SU-DHL-6 (cell line): ENCODE results near the gene HJURP.

Experiments used
- H2AFZ ChIP-seq: fragments of 200-600 bp; sonication (generic); 2 replicates; pipeline ENCODE4 v1.6.1; 2014; ENCODE audit warnings: low read depth, mild to moderate bottlenecking, moderate library complexity, mixed read lengths, antibody characterized with exemption, low read length; ENCODE audit not compliant: severe bottlenecking
- H3F3A ChIP-seq: fragments of 200-600 bp; shearing (Covaris generic); 2 replicates; pipeline ENCODE4 v1.6.0; 2016; ENCODE audit warnings: antibody characterized with exemption, mild to moderate bottlenecking; ENCODE audit not compliant: insufficient read depth
- H3K27ac ChIP-seq: fragments of 200-600 bp; sonication (generic); 2 replicates; pipeline ENCODE4 v1.5.1; 2016; ENCODE audit warnings: low read depth, mild to moderate bottlenecking, low read length, moderate library complexity, mixed read lengths
- H3K27me3 ChIP-seq: fragments of 200-600 bp; sonication (generic), shearing (Covaris generic); 2 replicates; pipeline ENCODE4 v1.6.0; 2014; ENCODE audit warnings: mild to moderate bottlenecking, low read length
- H3K36me3 ChIP-seq: fragments of 200-600 bp; sonication (generic); 2 replicates; pipeline ENCODE4 v1.6.1; 2014; ENCODE audit warnings: mild to moderate bottlenecking, low read length, mixed read lengths
- H3K4me2 ChIP-seq: fragments of 300-600, 200-600 bp; shearing (Covaris generic), sonication (generic); 2 replicates; pipeline ENCODE4 v1.6.0; 2014; ENCODE audit warnings: low read length, low read depth, mild to moderate bottlenecking; ENCODE audit not compliant: poor library complexity, severe bottlenecking
- H3K4me3 ChIP-seq: fragments of 200-600 bp; sonication (generic); 2 replicates; pipeline ENCODE4 v1.5.1; 2014; ENCODE audit warnings: antibody characterized with exemption, low read length, mild to moderate bottlenecking, mixed read lengths; ENCODE audit not compliant: insufficient read depth, poor library complexity, severe bottlenecking
- H3K79me2 ChIP-seq: fragments of 200-600 bp; sonication (generic); 2 replicates; pipeline ENCODE4 v1.6.1; 2014; ENCODE audit warnings: mild to moderate bottlenecking, low read length, moderate library complexity; ENCODE audit not compliant: insufficient read depth
- H3K9ac ChIP-seq: fragments of 200-600 bp; sonication (generic); 2 replicates; pipeline ENCODE4 v1.7.0; 2014; ENCODE audit warnings: mild to moderate bottlenecking, low read length
- H3K9me2 ChIP-seq: fragments of 200-600 bp; sonication (generic); replicated peaks from 2 replicates; pipeline ENCODE4 v1.6.1; 2014; ENCODE audit warnings: low read length; ENCODE audit not compliant: insufficient read depth
- H3K9me3 ChIP-seq: fragments of 200-600 bp; sonication (generic); 2 replicates; pipeline ENCODE4 v1.6.1; 2014; ENCODE audit warnings: low read length, mixed read lengths; ENCODE audit not compliant: insufficient read depth
- H4K20me1 ChIP-seq: fragments of 200-600 bp; sonication (generic); 2 replicates; pipeline ENCODE4 v1.6.1; 2014; ENCODE audit warnings: low read depth, mild to moderate bottlenecking, antibody characterized with exemption, low read length, moderate library complexity, mixed read lengths
- EZH2phosphoT487 ChIP-seq: fragments of 200-600 bp; sonication (generic), shearing (Covaris generic); conservative IDR thresholded peaks from 2 replicates; pipeline ENCODE4 v1.6.1; 2018; ENCODE audit warnings: mild to moderate bottlenecking, antibody characterized with exemption, low read length, moderate library complexity, mixed read lengths
- TF ChIP-seq, protein P1 (sequence below): fragments of 200-600 bp; sonication (generic); IDR thresholded peaks from one replicate; pipeline ENCODE4 v1.5.1; 2017; ENCODE audit warnings: antibody characterized with exemption, mild to moderate bottlenecking, low read length, moderate library complexity; ENCODE audit not compliant: insufficient read depth, poor library complexity, severe bottlenecking

The HJURP gene

DNA sequence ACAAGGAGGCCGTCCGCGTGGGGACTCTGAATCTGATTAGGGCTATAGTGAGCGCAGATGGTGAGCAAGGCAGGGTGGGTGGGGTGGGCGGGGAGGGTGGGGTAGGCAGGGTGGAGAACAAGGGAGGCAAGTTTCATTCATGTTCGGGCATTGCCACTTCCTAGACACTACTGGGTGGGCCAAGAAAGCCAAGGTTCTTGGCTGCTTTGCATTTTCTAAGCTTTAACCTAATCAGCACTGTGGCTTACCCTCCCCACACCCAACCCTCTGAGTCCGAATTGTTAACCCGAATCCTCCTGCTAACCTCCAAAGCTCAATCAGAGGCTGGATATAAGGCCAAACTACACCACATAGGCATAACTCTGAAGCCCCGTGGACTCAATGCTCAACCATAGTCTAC is 58.1 kb downstream of the HJURP start:
- no peak for TF ChIP-seq EZH2phosphoT487
- TF ChIP-seq, protein P1, sequence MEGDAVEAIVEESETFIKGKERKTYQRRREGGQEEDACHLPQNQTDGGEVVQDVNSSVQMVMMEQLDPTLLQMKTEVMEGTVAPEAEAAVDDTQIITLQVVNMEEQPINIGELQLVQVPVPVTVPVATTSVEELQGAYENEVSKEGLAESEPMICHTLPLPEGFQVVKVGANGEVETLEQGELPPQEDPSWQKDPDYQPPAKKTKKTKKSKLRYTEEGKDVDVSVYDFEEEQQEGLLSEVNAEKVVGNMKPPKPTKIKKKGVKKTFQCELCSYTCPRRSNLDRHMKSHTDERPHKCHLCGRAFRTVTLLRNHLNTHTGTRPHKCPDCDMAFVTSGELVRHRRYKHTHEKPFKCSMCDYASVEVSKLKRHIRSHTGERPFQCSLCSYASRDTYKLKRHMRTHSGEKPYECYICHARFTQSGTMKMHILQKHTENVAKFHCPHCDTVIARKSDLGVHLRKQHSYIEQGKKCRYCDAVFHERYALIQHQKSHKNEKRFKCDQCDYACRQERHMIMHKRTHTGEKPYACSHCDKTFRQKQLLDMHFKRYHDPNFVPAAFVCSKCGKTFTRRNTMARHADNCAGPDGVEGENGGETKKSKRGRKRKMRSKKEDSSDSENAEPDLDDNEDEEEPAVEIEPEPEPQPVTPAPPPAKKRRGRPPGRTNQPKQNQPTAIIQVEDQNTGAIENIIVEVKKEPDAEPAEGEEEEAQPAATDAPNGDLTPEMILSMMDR, result no peak
- H3K4me3 ChIP-seq, result no peak overlapping the region
- H3K36me3 ChIP-seq, result no peaks in the 10 kb centered on the region
- H3K79me2 ChIP-seq, result no peaks in the 10 kb centered on the region
- H3K27ac ChIP-seq, result no peak overlapping the region
- H4K20me1 ChIP-seq, result no peaks in the 10 kb centered on the region
- H2AFZ ChIP-seq, result no peak overlapping the region
- H3K27me3 ChIP-seq, result no peaks in the 10 kb centered on the region
- H3K4me2 ChIP-seq, result no peak overlapping the region
- H3K9me2 ChIP-seq, result no peaks in the 10 kb centered on the region
- H3F3A ChIP-seq, result no peaks in the 10 kb centered on the region
- H3K9ac ChIP-seq, result no peak overlapping the region
- no peaks in the 10 kb centered on the region for H3K9me3 ChIP-seq

DNA sequence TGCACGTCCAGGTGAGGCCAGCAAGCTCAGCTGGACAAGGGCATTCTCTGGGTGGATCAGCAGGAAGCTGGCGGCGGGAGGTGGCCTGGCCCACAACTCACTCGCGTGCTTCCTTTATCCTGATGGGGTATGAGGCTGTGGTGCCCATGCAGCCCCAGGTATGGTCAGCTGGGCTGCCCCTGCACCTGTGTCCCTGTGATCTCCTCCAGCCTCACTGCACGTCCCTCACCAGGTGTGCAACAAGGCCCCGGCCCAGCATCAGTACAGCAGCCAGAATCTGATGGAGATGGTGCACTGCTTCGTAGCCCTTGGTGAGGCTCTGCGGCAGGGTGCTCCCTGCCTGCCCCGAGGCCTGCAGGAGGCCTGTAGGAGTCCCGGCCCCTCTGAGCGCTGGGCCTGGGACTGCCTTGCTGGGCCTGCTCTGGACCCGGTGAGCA is 58.6 kb downstream of the HJURP start:
- H3K27me3 ChIP-seq, result no peaks in the 10 kb centered on the region
- H3K9ac ChIP-seq, result no peak overlapping the region
- no peaks in the 10 kb centered on the region for H3F3A ChIP-seq
- H3K36me3 ChIP-seq, result no peaks in the 10 kb centered on the region
- no peaks in the 10 kb centered on the region for H4K20me1 ChIP-seq
- H2AFZ ChIP-seq, result no peak overlapping the region
- no peak overlapping the region for H3K4me2 ChIP-seq
- no peak overlapping the region for H3K27ac ChIP-seq
- no peaks in the 10 kb centered on the region for H3K9me3 ChIP-seq
- H3K79me2 ChIP-seq, result no peaks in the 10 kb centered on the region
- TF ChIP-seq, protein P1, result no peak
- no peak for TF ChIP-seq EZH2phosphoT487
- H3K4me3 ChIP-seq, result no peak overlapping the region
- no peaks in the 10 kb centered on the region for H3K9me2 ChIP-seq

DNA sequence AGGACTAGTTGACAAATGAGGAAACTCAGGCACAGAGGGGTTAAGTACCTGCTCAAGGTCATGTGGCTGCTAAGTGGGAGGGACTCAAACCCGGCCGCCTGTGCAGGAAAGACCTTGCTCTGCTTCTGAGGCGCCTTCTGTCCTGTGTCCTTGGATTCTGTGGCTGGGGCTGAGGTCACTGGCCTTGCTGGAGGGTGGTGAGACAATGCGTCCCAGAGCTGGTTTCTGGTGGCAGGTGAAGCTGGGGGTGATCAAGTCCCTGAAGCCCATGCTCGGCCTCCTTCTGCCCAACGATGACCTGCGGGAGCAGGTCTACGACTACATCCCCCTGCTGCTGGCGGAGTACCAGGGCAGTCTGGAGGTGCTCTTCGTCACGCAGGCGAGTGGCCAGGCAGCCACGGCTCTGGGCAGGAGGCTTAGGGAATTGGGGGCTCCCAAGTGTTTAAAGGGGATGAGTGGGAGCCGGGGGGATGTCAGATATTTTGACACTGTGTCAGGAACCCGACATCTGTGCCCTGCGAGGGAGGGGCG is 60.1 kb downstream of the HJURP start:
- Histone ChIP-seq H4K20me1 (no peaks in the 10 kb centered on the region), H3K9ac (no peak overlapping the region), H3K27ac (no peak overlapping the region), H3F3A (no peaks in the 10 kb centered on the region), H3K79me2 (no peaks in the 10 kb centered on the region), H3K4me2 (no peak overlapping the region), H2AFZ (no peak overlapping the region), H3K36me3 (no peaks in the 10 kb centered on the region), H3K9me3 (no peaks in the 10 kb centered on the region), H3K9me2 (no peaks in the 10 kb centered on the region), H3K27me3 (no peaks in the 10 kb centered on the region), H3K4me3 (no peak overlapping the region)
- TF ChIP-seq, protein P1, result no peak
- TF ChIP-seq EZH2phosphoT487, result no peak
